Suppressor macrophage treated with lipopolysaccharide for 4 hours (primary cell): ENCODE results near the gene DMRTC1.
"Not testable (repeated sequence)": the region's sequence is repeated elsewhere in the genome, so short reads cannot be mapped to it uniquely, and the experiment has no call there.

ENCODE experiments used
- DNase-seq: peaks from one replicate; pipeline ENCODE4 v3.0.0-alpha.2; 2020

Gene DMRTC1

GRCh38 chrX:72943819-72944169, at the start of gene DMRTC1:
Gene DMRTC1, minus strand, starts transcription at chrX:72943837. Its CDS starts 68,143 bp downstream, at chrX:72875694.
- not testable (repeated sequence) for DNase-seq

GRCh38 chrX:72980894-72981469, 37.3 kb upstream of the DMRTC1 start:
- not testable (repeated sequence) for DNase-seq

GRCh38 chrX:72974885-72975284, 31.2 kb upstream of the DMRTC1 start:
- DNase-seq: not testable (repeated sequence)

GRCh38 chrX:72971859-72972258, 28.2 kb upstream of the DMRTC1 start:
- DNase-seq: not testable (repeated sequence)

GRCh38 chrX:72959971-72960370, 16.3 kb upstream of the DMRTC1 start:
- not testable (repeated sequence) for DNase-seq

GRCh38 chrX:72943035-72943818, 410 bp downstream of the DMRTC1 start:
- not testable (repeated sequence) for DNase-seq

- DNase-seq: not testable (repeated sequence)
These were observed 1.4 kb downstream of the DMRTC1 start for GRCh38 chrX:72942272-72942671.

- not testable (repeated sequence) for DNase-seq
These were observed 5.7 kb downstream of the DMRTC1 start, which contains the start of gene FAM236A for GRCh38 chrX:72937906-72938305. Gene FAM236A, plus strand, starts transcription at chrX:72938206. Its CDS starts 57 bp downstream, at chrX:72938263.

- not testable (repeated sequence) for DNase-seq
These were observed 6.7 kb downstream of the DMRTC1 start for GRCh38 chrX:72936882-72937455.

- not testable (repeated sequence) for DNase-seq
These were observed 7.2 kb downstream of the DMRTC1 start for GRCh38 chrX:72936455-72936854.

- DNase-seq: not testable (repeated sequence)
These were observed 11.4 kb downstream of the DMRTC1 start for GRCh38 chrX:72932283-72932682.

GRCh38 chrX:72916096-72916495, 27.5 kb downstream of the DMRTC1 start:
- not testable (repeated sequence) for DNase-seq

GRCh38 chrX:72912315-72912714, 31.3 kb downstream of the DMRTC1 start, which contains the start of gene FAM236C:
Gene FAM236C, plus strand, starts transcription at chrX:72912615. Its CDS starts 100 bp downstream, at chrX:72912715.
- DNase-seq: not testable (repeated sequence)

GRCh38 chrX:72889740-72890139, 53.9 kb downstream of the DMRTC1 start:
- DNase-seq: not testable (repeated sequence)

GRCh38 chrX:72882898-72883297, 60.7 kb downstream of the DMRTC1 start:
- not testable (repeated sequence) for DNase-seq

- DNase-seq: not testable (repeated sequence)
These were observed 106.1 kb downstream of the DMRTC1 start for GRCh38 chrX:72837532-72837931.

GRCh38 chrX:72830701-72831100, 112.9 kb downstream of the DMRTC1 start:
- not testable (repeated sequence) for DNase-seq
